WI38 (cell line): ENCODE measurements around the gene HS3ST3B1.

Source experiments
- H3K4me3 ChIP-seq: 2 replicates; pipeline ENCODE4 v1.5.1; 2011; ENCODE audit warnings: low read depth, mild to moderate bottlenecking, control low read depth, low read length
- CTCF ChIP-seq: IDR thresholded peaks from 2 replicates; pipeline ENCODE4 v1.5.1; 2012; ENCODE audit warnings: low read depth, mild to moderate bottlenecking, control low read depth, low read length

The HS3ST3B1 gene

GRCh38 chr17:14282726-14283125, 18.2 kb upstream of the HS3ST3B1 start:
- H3K4me3 ChIP-seq, result no peak overlapping the region
- no peak for TF ChIP-seq CTCF

GRCh38 chr17:14289162-14289561, 11.7 kb upstream of the HS3ST3B1 start:
- no peak overlapping the region for H3K4me3 ChIP-seq
- TF ChIP-seq CTCF, result no peak

- no peak overlapping the region for H3K4me3 ChIP-seq
- TF ChIP-seq CTCF, result no peak
These were observed 6.0 kb upstream of the HS3ST3B1 start for GRCh38 chr17:14294876-14295275.

GRCh38 chr17:14295676-14296075, 5.2 kb upstream of the HS3ST3B1 start:
- no peak for TF ChIP-seq CTCF
- no peak overlapping the region for H3K4me3 ChIP-seq

- no peak overlapping the region for H3K4me3 ChIP-seq
These were observed 4.5 kb upstream of the HS3ST3B1 start for GRCh38 chr17:14296166-14296910.

GRCh38 chr17:14297161-14297851, 3.6 kb upstream of the HS3ST3B1 start:
- H3K4me3 ChIP-seq, result peak overlapping the region; percentile 15; the same call in 1 of the 2 replicates
- TF ChIP-seq CTCF, result no peak

More at GRCh38 chr17:14296166-14296910, 4.5 kb upstream of the HS3ST3B1 start:
- no peak for TF ChIP-seq CTCF

GRCh38 chr17:14298221-14298946, 2.5 kb upstream of the HS3ST3B1 start:
- no peak for TF ChIP-seq CTCF
- H3K4me3 ChIP-seq, result no peak overlapping the region
